Right renal cortex interstitium (tissue), 3 donors: ENCODE results near the gene SASH1. TPM values are rescaled to one million over a fixed set of nuclear protein-coding genes. Genes with fewer than 3 reads are reported as not detected.
A peak's percentile ranks its signal among the peaks of the same experiment; 100 is the strongest.

ENCODE experiments used
- DNase-seq, 3 donors: peaks; one replicate each; pipeline ENCODE4 v3.0.0-alpha.2; 2013; ENCODE audit warnings: low read depth in 3 of 3, low spot score in 2 of 3
- polyA plus RNA-seq, 3 donors: library from polyadenylated mRNA; unstranded; fragments of 120-200 nt; gene quantifications; one replicate each; pipeline ENCODE4 v1.2.1, GENCODE V29; 2013; ENCODE audit not compliant: insufficient read length in 3 of 3

The SASH1 gene
- polyA plus RNA-seq, 3 donors: 26.7 to 27.7 (median 26.9) TPM

GRCh38 chr6:148455225-148455624 lies 112.6 kb downstream of the SASH1 start:
- no peak for DNase-seq

- no peak for DNase-seq
Observed at GRCh38 chr6:148455674-148456558, 113.3 kb downstream of the SASH1 start.

- no peak for DNase-seq
Observed at GRCh38 chr6:148457137-148457842, 114.7 kb downstream of the SASH1 start.

DNA sequence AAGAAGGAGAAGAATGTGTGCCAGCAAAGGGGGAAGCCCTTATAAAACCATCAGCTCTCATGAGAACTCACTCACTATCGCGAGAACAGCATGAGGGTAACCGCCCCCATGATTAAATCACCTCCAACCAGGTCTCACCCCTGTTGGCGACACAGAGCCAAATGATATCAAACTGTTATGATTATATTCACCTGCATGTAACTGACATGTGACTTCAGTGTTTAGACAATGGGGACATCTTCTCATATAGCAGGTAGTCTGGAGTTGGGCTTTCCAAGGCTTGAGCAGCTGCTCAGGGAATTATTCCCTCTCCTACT lies 115.2 kb downstream of the SASH1 start:
- no peak for DNase-seq

DNA sequence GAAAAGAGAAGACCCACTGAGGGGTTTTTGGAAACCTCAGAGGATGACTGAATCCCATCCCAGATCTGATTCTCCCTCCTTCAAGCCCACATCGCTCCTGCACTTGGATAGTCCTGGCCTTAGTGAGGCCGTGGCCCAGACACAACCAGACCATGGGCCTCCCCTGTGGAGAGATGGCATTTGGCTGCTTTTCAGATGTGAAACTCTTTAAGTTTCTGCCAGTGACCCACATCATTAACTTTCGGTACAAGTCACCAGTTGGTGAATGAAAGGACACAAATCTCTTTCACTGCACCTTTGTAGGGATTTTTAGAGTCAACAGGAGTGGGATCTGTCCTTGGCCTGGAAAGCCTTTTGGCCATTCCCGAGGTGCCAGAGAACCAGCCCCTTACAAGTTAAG lies 116.6 kb downstream of the SASH1 start:
- no peak for DNase-seq

DNA sequence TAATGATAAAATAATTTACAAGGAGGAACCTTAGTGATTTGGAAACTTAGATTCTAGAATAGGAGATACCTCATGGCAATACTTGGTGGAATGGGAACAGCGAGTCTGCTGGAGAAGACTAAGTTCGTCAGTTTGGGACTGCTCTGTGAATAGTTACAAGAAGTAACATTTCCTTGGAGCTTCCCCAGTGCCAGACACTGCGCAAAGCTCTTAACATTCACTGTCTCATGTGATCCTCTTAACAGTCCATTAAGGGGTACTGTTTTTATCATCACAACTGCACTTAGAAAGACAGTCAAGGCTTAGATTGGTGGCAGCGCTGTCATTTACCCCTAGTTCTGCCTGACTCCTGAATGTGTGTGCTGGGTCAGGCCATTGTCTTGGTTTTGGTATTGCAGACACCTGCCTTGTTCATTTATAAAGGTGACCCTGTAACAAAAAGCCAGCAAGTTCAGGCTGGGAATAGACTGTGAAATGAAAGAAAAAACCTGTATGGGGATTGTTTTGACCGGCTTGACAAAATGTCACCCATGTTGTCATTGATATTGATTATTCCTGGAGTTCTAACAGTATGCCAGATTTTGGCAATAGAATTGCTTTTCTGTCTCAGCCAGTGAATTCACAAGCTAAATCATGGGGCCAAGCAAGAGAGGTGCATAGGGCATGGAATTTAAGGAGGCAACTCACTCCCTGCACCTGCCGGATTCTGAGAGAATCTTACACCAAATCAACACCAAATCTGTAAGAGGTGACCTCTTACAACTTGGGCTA lies 118.4 kb downstream of the SASH1 start:
- DNase-seq: no peak

- DNase-seq: no peak
Observed at GRCh38 chr6:148461986-148462577, 119.4 kb downstream of the SASH1 start.

DNA sequence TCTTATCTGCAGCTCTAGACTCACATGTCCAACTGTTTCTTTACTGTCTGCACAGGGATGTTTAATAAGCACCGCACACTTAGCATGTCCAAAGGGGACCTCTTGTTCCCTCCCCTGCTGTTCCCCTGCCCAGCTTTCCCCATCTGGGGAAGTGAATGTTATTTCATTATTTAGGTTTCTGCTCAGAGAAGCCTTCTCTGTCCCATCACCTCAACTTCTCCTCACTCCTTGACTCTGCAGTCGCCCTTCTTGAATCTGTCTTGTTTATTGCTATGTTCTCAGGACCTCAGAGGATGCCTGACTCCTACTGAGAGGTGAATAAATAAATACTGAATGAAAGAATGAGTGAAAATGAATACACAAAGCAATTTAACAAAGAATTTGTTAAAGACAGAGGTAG lies 121.0 kb downstream of the SASH1 start:
- DNase-seq: no peak

- DNase-seq: peak in 1 of 3 donors; percentile 56
Observed at GRCh38 chr6:148464319-148465010, 121.8 kb downstream of the SASH1 start.

DNA sequence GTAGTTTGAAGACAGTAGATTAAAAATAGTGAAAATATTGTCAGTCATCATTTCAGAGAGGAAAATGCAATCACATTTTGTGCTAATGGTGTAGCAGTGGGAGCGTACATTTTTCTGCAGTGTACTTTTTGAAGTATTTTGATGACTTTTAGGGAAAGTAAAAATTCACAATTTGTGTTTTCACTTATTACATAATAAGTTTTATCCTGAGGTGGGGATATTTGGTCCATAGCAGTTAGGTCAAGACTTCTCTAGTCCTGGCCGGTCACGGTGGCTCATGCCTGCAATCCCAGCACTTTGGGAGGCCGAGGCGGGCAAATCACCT lies 122.3 kb downstream of the SASH1 start:
- no peak for DNase-seq

- DNase-seq: no peak
Observed at GRCh38 chr6:148465670-148466069, 123.0 kb downstream of the SASH1 start.

DNA sequence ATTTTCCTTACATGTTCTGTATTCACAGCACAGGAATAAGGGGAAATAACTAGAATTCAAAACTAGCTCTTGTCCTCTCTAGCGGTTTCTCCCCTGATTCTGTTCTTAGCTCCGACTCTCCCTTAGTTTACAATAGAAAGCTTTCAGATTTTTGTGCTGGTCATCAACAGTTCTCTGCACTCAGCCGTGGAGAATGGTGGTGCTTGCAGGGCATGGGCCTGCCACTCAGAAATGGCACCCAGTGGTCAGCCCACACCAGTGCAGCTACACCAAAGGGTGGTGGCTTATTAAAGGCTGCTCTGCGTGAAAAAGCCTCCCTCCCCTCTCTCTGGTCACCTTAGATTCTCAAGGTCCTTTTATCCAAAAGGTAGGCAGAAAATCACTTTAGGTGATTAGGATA lies 123.5 kb downstream of the SASH1 start:
- DNase-seq: no peak

GRCh38 chr6:148467926-148468325 lies 125.3 kb downstream of the SASH1 start:
- DNase-seq: no peak

DNA sequence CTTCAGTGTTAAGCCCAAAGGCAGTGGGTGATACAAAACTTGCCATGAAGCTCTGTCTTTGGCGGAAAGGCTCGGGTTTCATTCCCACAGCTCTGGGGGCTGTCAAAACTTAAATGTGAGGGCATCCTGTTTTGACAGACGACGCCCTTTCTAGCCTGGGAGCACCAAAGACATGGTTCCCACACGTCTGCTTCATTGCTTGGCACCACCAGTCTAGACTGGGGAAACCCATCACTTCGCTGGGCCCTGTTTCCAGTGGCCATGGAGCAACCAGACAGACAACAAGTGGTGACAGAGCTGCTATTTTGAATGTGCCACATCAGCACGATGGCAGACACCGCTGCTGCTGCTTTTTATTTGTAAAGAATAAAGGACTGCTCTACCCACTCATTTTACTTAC lies 127.5 kb downstream of the SASH1 start:
- no peak for DNase-seq

GRCh38 chr6:148470606-148471465 lies 128.2 kb downstream of the SASH1 start:
- DNase-seq: no peak

DNA sequence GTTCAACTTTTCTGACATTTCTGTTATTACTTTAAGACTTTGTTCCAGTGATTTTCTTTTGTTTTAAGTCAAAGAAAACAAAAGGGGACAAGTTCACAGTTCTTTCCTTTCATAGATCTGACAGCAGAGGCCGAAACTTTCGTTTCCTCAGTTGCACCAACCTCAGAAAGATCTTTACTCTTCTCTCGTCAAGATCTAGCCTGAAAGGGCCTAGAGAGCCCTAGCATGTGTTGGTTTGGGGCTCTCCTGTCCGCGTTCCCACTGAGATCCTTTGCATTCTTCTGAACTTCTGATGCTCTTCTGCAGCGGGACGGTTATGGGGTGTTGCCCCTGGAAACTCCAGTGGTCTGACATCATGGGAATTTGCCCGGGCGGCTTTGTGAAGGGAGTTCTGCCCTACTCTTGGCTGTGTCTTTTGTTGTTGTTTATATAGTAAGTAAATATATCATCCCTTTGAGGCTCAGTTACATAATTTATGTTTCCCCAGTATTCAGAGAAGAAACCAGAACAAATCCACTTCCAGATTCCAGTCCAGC lies 129.1 kb downstream of the SASH1 start:
- peak in 1 of 3 donors; percentile 33 for DNase-seq

- peak in 2 of 3 donors; percentile 19 to 31 for DNase-seq
Observed at GRCh38 chr6:148472171-148473105, 129.8 kb downstream of the SASH1 start.

DNA sequence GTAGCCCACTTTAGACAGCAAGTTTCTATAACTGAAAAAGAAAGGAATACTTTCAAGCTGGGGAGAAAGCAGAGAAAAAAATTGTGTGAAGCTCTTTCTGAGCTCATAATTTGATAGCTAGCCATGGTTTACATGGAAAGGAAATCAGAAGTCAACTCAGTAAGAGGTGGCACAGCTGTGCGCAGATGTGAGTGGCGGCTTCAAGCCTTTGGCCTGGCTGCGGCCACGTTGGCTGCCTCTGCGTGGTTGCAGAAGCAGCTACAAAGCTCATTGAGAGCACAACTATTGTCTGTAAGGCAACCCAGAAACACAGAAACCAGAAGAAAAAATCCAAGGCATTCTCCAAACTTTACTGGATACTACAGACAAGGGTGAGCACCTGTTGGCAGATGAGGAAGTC lies 136.9 kb downstream of the SASH1 start:
- no peak for DNase-seq
